Breast epithelium (tissue), 3 donors: ENCODE measurements around the gene ASTN2.
A peak's percentile ranks its signal among the peaks of the same experiment; 100 is the strongest.

Experiments
- POLR2A ChIP-seq: fragments of 450-650 bp; IDR thresholded peaks from one replicate; pipeline ENCODE4 v1.6.1; 2016; ENCODE audit warnings: antibody characterized with exemption, mild to moderate bottlenecking, moderate library complexity
- POLR2AphosphoS5 ChIP-seq, 3 donors: sonication (generic); formaldehyde crosslinking; IDR thresholded peaks; one replicate each; pipeline ENCODE4 v1.6.1; 2017; ENCODE audit warnings: antibody characterized with exemption in 3 of 3

- TF ChIP-seq POLR2AphosphoS5 (IDR thresholded peaks at IDR 0.05): peak in 1 of 3 donors; percentile 18
- no peak for TF ChIP-seq POLR2A
Measured at GRCh38 chr9:116661037-116661954, 753.6 kb downstream of the ASTN2 start.
